HUES64 (cell line): ENCODE measurements around the gene METRNL.
A peak's percentile ranks its signal among the peaks of the same experiment; 100 is the strongest.
"Not testable (repeated sequence)": the region's sequence is repeated elsewhere in the genome, so short reads cannot be mapped to it uniquely, and the experiment has no call there.

Experiments used
- H3K27ac ChIP-seq: 2 replicates; pipeline ENCODE4 v1.7.0; 2013; ENCODE audit warnings: low read depth, low read length, inconsistent platforms
- H3K27me3 ChIP-seq: 2 replicates; pipeline ENCODE4 v1.6.1; 2013; ENCODE audit warnings: mild to moderate bottlenecking, low read length; ENCODE audit not compliant: insufficient read depth
- H3K36me3 ChIP-seq: 2 replicates; pipeline ENCODE4 v1.6.1; 2013; ENCODE audit warnings: mild to moderate bottlenecking, low read length; ENCODE audit not compliant: insufficient read depth
- H3K4me1 ChIP-seq: 2 replicates; pipeline ENCODE4 v1.6.1; 2013; ENCODE audit warnings: mild to moderate bottlenecking, low read length, moderate library complexity; ENCODE audit not compliant: insufficient read depth
- H3K4me3 ChIP-seq: 2 replicates; pipeline ENCODE4 v1.5.1; 2013; ENCODE audit warnings: mild to moderate bottlenecking, low read length, moderate library complexity
- H3K9ac ChIP-seq: 2 replicates; pipeline ENCODE4 v1.6.1; 2013; ENCODE audit warnings: mild to moderate bottlenecking, low read depth, low read length
- H3K9me3 ChIP-seq: 2 replicates; pipeline ENCODE4 v1.6.1; 2013; ENCODE audit warnings: low read depth, low read length; ENCODE audit not compliant: insufficient read depth
- WGBS: fragments of 150-250, 120-280 bp; methylation state at CpG from one replicate; pipeline ENCODE4 v1.1.7; 2013; ENCODE audit warnings: missing lambda C conversion rate; 5-methylcytosine and 5-hydroxymethylcytosine counted together

METRNL gene

DNA sequence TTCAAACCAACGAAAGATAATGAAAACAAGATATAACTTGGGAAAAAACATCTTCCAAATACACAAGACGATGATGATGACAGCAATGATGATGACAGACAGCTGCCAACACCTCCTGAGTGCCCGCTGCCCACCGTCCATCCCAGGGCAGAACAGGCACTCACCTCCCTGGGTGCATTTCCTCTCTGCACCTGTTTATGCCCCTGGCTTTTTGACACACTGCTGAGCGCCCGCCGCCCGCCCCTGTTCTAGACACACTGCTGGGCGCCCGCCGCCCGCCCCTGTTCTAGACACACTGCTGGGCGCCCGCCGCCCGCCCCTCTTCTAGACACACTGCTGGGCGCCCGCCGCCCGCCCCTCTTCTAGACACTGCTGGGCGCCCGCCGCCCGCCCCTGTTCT lies 40.4 kb upstream of the METRNL start:
- peaks cover 33% of the 10 kb centered on the region for H3K9me3 ChIP-seq
- H3K36me3 ChIP-seq, result peaks cover 19% of the 10 kb centered on the region; the same call in 1 of the 2 replicates
- WGBS, result 88% methylated on average over 20 of the region's 24 CpGs
- not testable (repeated sequence) for H3K4me1 ChIP-seq, H3K9ac ChIP-seq, H3K4me3 ChIP-seq, H3K27ac ChIP-seq, H3K27me3 ChIP-seq

DNA sequence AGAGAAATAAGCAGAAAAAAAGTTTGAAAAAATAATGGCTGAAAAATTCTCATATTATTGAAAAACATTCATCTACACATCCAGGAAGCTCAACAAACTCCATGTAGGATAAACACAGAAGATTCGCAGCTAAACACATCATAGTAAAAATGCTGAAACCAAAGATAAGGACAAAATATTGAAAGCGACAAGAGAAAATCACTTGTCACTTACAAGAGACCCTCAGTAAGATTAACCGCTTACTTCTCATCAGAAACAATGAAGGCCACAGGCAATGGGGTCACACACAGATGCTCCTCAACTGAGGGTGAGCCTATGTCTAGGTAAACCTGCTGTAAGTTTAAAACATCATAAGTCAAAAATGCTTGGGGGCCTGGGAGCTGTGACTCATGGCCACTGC lies 38.1 kb upstream of the METRNL start:
- H3K36me3 ChIP-seq, result peaks cover 18% of the 10 kb centered on the region; the same call in 1 of the 2 replicates
- no peaks in the 10 kb centered on the region for H3K4me1 ChIP-seq
- 98% methylated on average over 3 of the region's 3 CpGs for WGBS
- H3K27ac ChIP-seq, result no peak overlapping the region
- H3K27me3 ChIP-seq, result no peaks in the 10 kb centered on the region
- peaks cover 33% of the 10 kb centered on the region for H3K9me3 ChIP-seq
- no peak overlapping the region for H3K9ac ChIP-seq
- H3K4me3 ChIP-seq, result no peak overlapping the region

DNA sequence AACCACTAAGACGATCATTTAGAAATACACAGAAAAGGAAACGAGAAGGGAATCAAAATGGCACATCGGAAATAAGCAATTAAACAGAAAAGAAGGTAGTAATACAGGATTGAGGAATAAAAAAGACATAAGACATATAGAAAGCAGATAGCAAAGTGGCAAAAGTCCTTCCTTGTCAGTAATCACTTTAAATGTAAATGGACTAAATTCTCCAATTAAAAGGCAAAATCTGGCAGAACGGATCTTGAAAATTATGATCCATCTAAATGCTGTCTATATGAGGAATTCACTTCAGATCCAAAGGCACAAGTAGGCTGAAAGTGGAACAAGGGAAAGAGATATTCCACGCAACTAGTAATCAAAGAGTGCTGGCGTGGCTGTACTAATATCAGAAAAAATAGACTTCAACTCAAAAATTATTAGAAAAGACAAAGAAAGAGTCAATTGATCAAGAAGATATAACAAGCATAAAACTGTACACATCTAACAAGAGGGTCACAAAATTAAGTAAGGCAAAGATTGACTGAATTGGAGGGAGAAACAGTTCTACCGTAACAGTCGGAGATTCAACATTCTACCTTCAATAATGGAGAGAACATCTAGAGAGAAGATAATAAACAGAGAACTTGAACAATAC lies 36.8 kb upstream of the METRNL start:
- Histone ChIP-seq H3K9me3 (peaks cover 37% of the 10 kb centered on the region), H3K27me3 (no peaks in the 10 kb centered on the region), H3K9ac (no peak overlapping the region), H3K36me3 (peaks cover 28% of the 10 kb centered on the region), H3K4me3 (no peak overlapping the region), H3K4me1 (no peaks in the 10 kb centered on the region), H3K27ac (no peak overlapping the region)
- 94% methylated on average over 6 of the region's 8 CpGs for WGBS

- Histone ChIP-seq H3K9me3 (peaks cover 37% of the 10 kb centered on the region), H3K36me3 (peaks cover 37% of the 10 kb centered on the region)
- WGBS, result 95% methylated on average over 18 of the region's 18 CpGs
- H3K27ac ChIP-seq, H3K4me1 ChIP-seq, H3K4me3 ChIP-seq, H3K9ac ChIP-seq, H3K27me3 ChIP-seq: not testable (repeated sequence)
Observed at GRCh38 chr17:83044479-83044878, 34.9 kb upstream of the METRNL start.

- H3K27me3 ChIP-seq, result 0 out of 2 replicates have a peak, but pooled peaks cover 3% of the 10 kb centered on the region
- no peak overlapping the region for H3K4me3 ChIP-seq
- H3K9ac ChIP-seq, result no peak overlapping the region
- H3K36me3 ChIP-seq, result peaks cover 30% of the 10 kb centered on the region
- H3K4me1 ChIP-seq, result peaks cover 3% of the 10 kb centered on the region; the same call in 1 of the 2 replicates
- no peak overlapping the region for H3K27ac ChIP-seq
- peaks cover 20% of the 10 kb centered on the region for H3K9me3 ChIP-seq
- 95% methylated on average over 12 of the region's 12 CpGs for WGBS
Observed at GRCh38 chr17:83046448-83047181, 32.8 kb upstream of the METRNL start.

GRCh38 chr17:83047182-83047478 lies 32.3 kb upstream of the METRNL start:
- no peak overlapping the region for H3K4me3 ChIP-seq
- peaks cover 25% of the 10 kb centered on the region for H3K36me3 ChIP-seq
- 80% methylated on average over 2 of the region's 2 CpGs for WGBS
- H3K4me1 ChIP-seq, result peaks cover 3% of the 10 kb centered on the region; the same call in 1 of the 2 replicates
- H3K9ac ChIP-seq, result no peak overlapping the region
- peaks cover 15% of the 10 kb centered on the region for H3K9me3 ChIP-seq
- 0 out of 2 replicates have a peak, but pooled peaks cover 3% of the 10 kb centered on the region for H3K27me3 ChIP-seq
- H3K27ac ChIP-seq, result no peak overlapping the region

DNA sequence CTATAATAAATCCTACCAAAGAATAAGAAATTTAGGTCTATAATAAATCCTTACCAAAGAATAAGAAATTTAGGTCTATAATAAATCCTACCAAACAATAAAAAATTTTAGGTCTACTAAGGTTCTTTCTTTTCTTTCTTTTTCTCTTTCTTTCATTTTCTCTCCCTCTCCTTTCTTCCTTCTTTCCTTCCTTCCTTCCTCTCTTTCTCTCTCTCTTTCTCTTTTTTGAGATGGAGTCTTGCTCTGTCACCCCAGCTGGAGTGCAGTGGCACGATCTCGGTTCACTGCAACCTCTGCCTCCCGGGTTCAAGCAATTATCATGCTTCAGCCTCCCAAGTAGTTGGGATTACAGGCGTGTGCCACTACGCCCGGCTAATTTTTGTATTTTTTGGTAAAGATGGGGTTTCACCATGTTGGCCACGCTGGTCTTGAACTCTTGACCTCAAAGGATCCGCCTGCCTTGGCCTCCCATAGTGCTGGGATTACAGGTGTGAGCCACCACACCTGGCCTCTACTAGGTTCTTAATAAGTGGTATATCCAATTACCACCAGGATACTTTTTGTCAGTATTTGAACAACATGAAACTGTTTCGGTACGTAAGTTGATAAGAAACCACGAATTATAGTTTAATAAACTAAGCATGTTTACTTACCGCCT lies 31.5 kb upstream of the METRNL start:
- H3K4me3 ChIP-seq, H3K9me3 ChIP-seq, H3K4me1 ChIP-seq, H3K27me3 ChIP-seq, H3K9ac ChIP-seq, H3K27ac ChIP-seq: not testable (repeated sequence)
- WGBS, result 97% methylated on average over 12 of the region's 12 CpGs
- H3K36me3 ChIP-seq, result peaks cover 22% of the 10 kb centered on the region

GRCh38 chr17:83050651-83051395 lies 28.6 kb upstream of the METRNL start:
- Histone ChIP-seq H3K4me1 (peaks cover 3% of the 10 kb centered on the region; the same call in 1 of the 2 replicates), H3K9ac (peak overlapping the region; percentile 85), H3K27me3 (0 out of 2 replicates have a peak, but pooled peaks cover 3% of the 10 kb centered on the region), H3K27ac (no peak overlapping the region), H3K36me3 (peaks cover 19% of the 10 kb centered on the region), H3K9me3 (0 out of 2 replicates have a peak, but pooled peaks cover 3% of the 10 kb centered on the region), H3K4me3 (peak overlapping the region; percentile 76)
- WGBS, result 47% methylated on average over 55 of the region's 55 CpGs

- peaks cover 3% of the 10 kb centered on the region; the same call in 1 of the 2 replicates for H3K4me1 ChIP-seq
- H3K9me3 ChIP-seq, result 0 out of 2 replicates have a peak, but pooled peaks cover 3% of the 10 kb centered on the region
- 0 out of 2 replicates have a peak, but pooled peaks cover 3% of the 10 kb centered on the region for H3K27me3 ChIP-seq
- H3K4me3 ChIP-seq, result peak overlapping the region; percentile 76
- WGBS, result under 1% methylated on average over 95 of the region's 95 CpGs
- H3K27ac ChIP-seq, result peak overlapping the region; percentile 49; the same call in 1 of the 2 replicates
- H3K9ac ChIP-seq, result peak overlapping the region; percentile 85
- H3K36me3 ChIP-seq, result peaks cover 15% of the 10 kb centered on the region
Observed at GRCh38 chr17:83051396-83052240, 27.8 kb upstream of the METRNL start.

DNA sequence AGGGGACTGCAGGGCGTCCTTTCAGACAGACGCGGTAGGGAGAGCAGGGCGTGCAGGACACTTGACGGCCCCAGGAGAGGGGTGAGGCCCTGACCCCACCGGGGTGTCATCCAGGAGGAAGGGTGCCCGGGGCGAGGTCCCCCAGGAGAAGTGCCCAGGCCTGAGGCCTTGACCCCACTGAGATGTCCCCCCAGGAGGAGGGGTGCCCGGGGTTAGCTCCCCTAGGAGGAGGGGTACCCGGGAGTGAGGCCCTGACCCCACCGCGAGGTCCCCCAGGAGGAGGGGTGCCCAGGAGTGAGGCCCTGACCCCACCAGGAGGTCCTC lies 27.2 kb upstream of the METRNL start:
- Histone ChIP-seq H3K27me3 (0 out of 2 replicates have a peak, but pooled peaks cover 3% of the 10 kb centered on the region), H3K36me3 (0 out of 2 replicates have a peak, but pooled peaks cover 10% of the 10 kb centered on the region), H3K9ac (peak overlapping the region; percentile 46; the same call in 1 of the 2 replicates), H3K9me3 (no peaks in the 10 kb centered on the region), H3K4me3 (peak overlapping the region; percentile 53), H3K4me1 (peaks cover 3% of the 10 kb centered on the region; the same call in 1 of the 2 replicates), H3K27ac (no peak overlapping the region)
- WGBS, result 58% methylated on average over 12 of the region's 12 CpGs
